HCT116 (cell line): Measurements from ENCODE around the gene SLC35B1. TPM values are rescaled to one million over a fixed set of nuclear protein-coding genes. Genes with fewer than 3 reads are reported as not detected.

Source experiments
- ATAC-seq: fragments of 200-7000 bp; cut with Tn5 transposase; 2 replicates; pipeline ENCODE4 v1.9.1; 2020; ENCODE audit warnings: mild to moderate bottlenecking, moderate library complexity
- BruUV-seq: library from RNA; stranded (reverse); fragments of 400-500 nt; replicated peaks from 2 replicates; lab custom pipeline; 2021; lab: Mats Ljungman, UMichigan
- CTCF ChIA-PET: fragments of 300-600 bp; sonication (Branson Sonifier 250); formaldehyde crosslinking; loops from one replicate; lab custom pipeline; 2021; ENCODE audit warnings: antibody characterized with exemption; lab: Charles Lee
- POLR2A ChIA-PET: fragments of 300-600, 350-600 bp; sonication (Branson Sonifier 250); formaldehyde crosslinking; loops from one replicate; lab custom pipeline; 2021; ENCODE audit warnings: antibody characterized with exemption; lab: Charles Lee
- RAD21 ChIA-PET, 2 experiments: fragments of 300-600 bp; sonication (Branson Sonifier 250); formaldehyde crosslinking; loops; one replicate each; lab custom pipeline; 2023; ENCODE audit warnings: low total read pairs in 2 of 2; ENCODE audit not compliant: uncharacterized antibody in 2 of 2, unreplicated experiment in 2 of 2, low non-redundant PET in 1 of 2; lab: Charles Lee
- DNase-seq: peaks from one replicate; pipeline ENCODE4 v3.0.0-alpha.2; 2010; ENCODE audit warnings: low read depth, low spot score
- H2AFZ ChIP-seq: fragments of 200-600 bp; shearing (Covaris generic), sonication (generic); 2 replicates; pipeline ENCODE4 v1.6.1; 2017; ENCODE audit warnings: low read depth, mixed run types, mixed read lengths, antibody characterized with exemption, low read length; ENCODE audit not compliant: poor library complexity, severe bottlenecking
- H3K27ac ChIP-seq: 2 replicates; pipeline ENCODE4 v1.5.1; 2012; ENCODE audit warnings: low read depth, low read length
- H3K27me3 ChIP-seq: fragments of 200-600 bp; sonication (generic); 2 replicates; pipeline ENCODE4 v1.6.1; 2016; ENCODE audit warnings: mixed run types, low read length, mixed read lengths; ENCODE audit not compliant: insufficient read depth
- H3K36me3 ChIP-seq, 2 experiments: fragments of 200-500 bp in 1 of 2; fragments of 200-600 bp in 1 of 2; sonication (Bioruptor generic) in 1 of 2; sonication (generic) in 1 of 2; 2 replicates each; pipeline versions ENCODE4 v1.5.1 to v1.6.1; 2014 to 2016; ENCODE audit warnings: low read length in 2 of 2, inconsistent platforms in 1 of 2, mixed read lengths in 1 of 2, mixed run types in 1 of 2; ENCODE audit not compliant: insufficient read depth in 2 of 2, control insufficient read depth in 1 of 2
- H3K4me1 ChIP-seq, 2 experiments: fragments of 200-600 bp in 1 of 2; sonication (generic) in 1 of 2; 2 replicates each; pipeline versions ENCODE4 v1.5.1 to v1.6.1; 2012 to 2017; ENCODE audit warnings: low read length in 2 of 2, inconsistent platforms in 1 of 2, mild to moderate bottlenecking in 1 of 2, mixed read lengths in 1 of 2, mixed run types in 1 of 2, moderate library complexity in 1 of 2; ENCODE audit not compliant: insufficient read depth in 2 of 2, control insufficient read depth in 1 of 2
- H3K4me2 ChIP-seq: fragments of 200-600 bp; sonication (generic); 2 replicates; pipeline ENCODE4 v1.6.1; 2017; ENCODE audit warnings: mixed run types, low read length, mixed read lengths
- H3K4me3 ChIP-seq, 2 experiments: fragments of 200-600 bp in 1 of 2; sonication (generic) in 1 of 2; replicated peaks in 1 of 2; 2 replicates each; pipeline ENCODE4 v1.5.1; 2011 to 2016; ENCODE audit warnings: low read length in 2 of 2, control low read depth in 1 of 2, low read depth in 1 of 2, mild to moderate bottlenecking in 1 of 2, mixed read lengths in 1 of 2, mixed run types in 1 of 2
- H3K79me2 ChIP-seq: fragments of 200-600 bp; sonication (generic); 2 replicates; pipeline ENCODE4 v1.6.1; 2017; ENCODE audit warnings: mild to moderate bottlenecking, mixed run types, low read length, moderate library complexity, mixed read lengths; ENCODE audit not compliant: insufficient read depth
- H3K9ac ChIP-seq: fragments of 200-600 bp; sonication (generic); 2 replicates; pipeline ENCODE4 v1.6.1; 2016; ENCODE audit warnings: low read length, mixed read lengths
- H3K9me2 ChIP-seq: fragments of 200-600 bp; sonication (generic), shearing (Covaris generic); 2 replicates; pipeline ENCODE4 v1.6.1; 2017; ENCODE audit warnings: mixed run types, mild to moderate bottlenecking, moderate library complexity; ENCODE audit not compliant: insufficient read depth
- H3K9me3 ChIP-seq, 2 experiments: fragments of 200-500 bp in 1 of 2; fragments of 200-600 bp in 1 of 2; sonication (Bioruptor generic) in 1 of 2; sonication (generic) in 1 of 2; 2 replicates each; pipeline ENCODE4 v1.6.1; 2014 to 2017; ENCODE audit warnings: low read length in 2 of 2, mixed read lengths in 2 of 2, inconsistent platforms in 1 of 2, low read depth in 1 of 2, mild to moderate bottlenecking in 1 of 2, mixed run types in 1 of 2, moderate library complexity in 1 of 2; ENCODE audit not compliant: control insufficient read depth in 1 of 2, insufficient read depth in 1 of 2
- H4K20me1 ChIP-seq: fragments of 200-600 bp; sonication (generic), shearing (Covaris generic); 2 replicates; pipeline ENCODE4 v1.6.1; 2017; ENCODE audit warnings: mixed run types, mild to moderate bottlenecking, moderate library complexity; ENCODE audit not compliant: insufficient read depth
- CBX3 ChIP-seq: IDR thresholded peaks from 2 replicates; pipeline ENCODE4 v1.6.1; 2012; ENCODE audit warnings: low read depth
- EGR1 ChIP-seq: IDR thresholded peaks from 2 replicates; pipeline ENCODE4 v1.6.1; 2012; ENCODE audit warnings: low read depth
- EZH2 ChIP-seq: fragments of 200-600 bp; sonication (generic); IDR thresholded peaks from 2 replicates; pipeline ENCODE4 v1.6.1; 2017; ENCODE audit warnings: antibody characterized with exemption, mixed run types
- EZH2phosphoT487 ChIP-seq: fragments of 200-600 bp; IDR thresholded peaks from 2 replicates; pipeline ENCODE4 v1.6.1; 2018; ENCODE audit warnings: antibody characterized with exemption, borderline replicate concordance
- FOSL1 ChIP-seq: IDR thresholded peaks from 2 replicates; pipeline ENCODE4 v1.6.1; 2012; ENCODE audit warnings: low read depth
- MAX ChIP-seq: IDR thresholded peaks from 2 replicates; pipeline ENCODE4 v1.6.1; 2012
- POLR2A ChIP-seq: IDR thresholded peaks from 2 replicates; pipeline ENCODE4 v1.7.0; 2011; ENCODE audit warnings: borderline replicate concordance; ENCODE audit not compliant: insufficient read depth, insufficient read length; ENCODE audit errors: extremely low read depth
- TCF7L2 ChIP-seq: IDR thresholded peaks from 2 replicates; pipeline ENCODE4 v1.7.0; 2011; ENCODE audit warnings: borderline replicate concordance, inconsistent platforms; ENCODE audit not compliant: insufficient read depth, insufficient read length; ENCODE audit errors: extremely low read depth
- ZBTB33 ChIP-seq: IDR thresholded peaks from 2 replicates; pipeline ENCODE4 v1.6.1; 2011; ENCODE audit warnings: mild to moderate bottlenecking, low read length, moderate library complexity; ENCODE audit not compliant: insufficient replicate concordance; ENCODE audit errors: extremely low read depth
- ZFX ChIP-seq: fragments of 450-650 bp; IDR thresholded peaks from 2 replicates; pipeline ENCODE4 v1.6.1; 2017
- ZNF274 ChIP-seq: fragments of 200-500 bp; sonication (Bioruptor generic); IDR thresholded peaks from 2 replicates; pipeline ENCODE4 v1.6.1; 2014; ENCODE audit warnings: mild to moderate bottlenecking, low read depth, low read length, inconsistent platforms
- intact Hi-C: fragments of 100-400 bp; cut with micrococcal nuclease; formaldehyde crosslinking; loops from 2 replicates; pipeline ENCODE4 v1.10.0; 2022
- total RNA-seq: library from RNA; stranded (reverse); gene quantifications from one replicate; pipeline ENCODE4 v1.2.1, GENCODE V29; 2021; ENCODE audit not compliant: unreplicated experiment

The SLC35B1 gene
- total RNA-seq, 1 experiment from 2014 or later = 87.5 TPM

GRCh38 chr17:49687878-49688491 is 19.8 kb downstream of the SLC35B1 start:
- no peak overlapping the region for H3K27ac ChIP-seq
- no peak overlapping the region for H3K4me2 ChIP-seq
- no peak overlapping the region for H2AFZ ChIP-seq
- H3K4me1 ChIP-seq = no peaks in the 10 kb centered on the region
- H3K36me3 ChIP-seq = no peaks in the 10 kb centered on the region
- intact Hi-C loops = no loop called here
- no peak for DNase-seq
- ATAC-seq = no peak
- no peaks in the 10 kb centered on the region for H3K9me2 ChIP-seq
- ChIA-PET CTCF (interaction anchor here (0.7 to 2.2 kb wide), 4 partner anchors 20 to 120 kb away, joined by 3 to 9 read pairs (median 4); partner anchors contain the start of gene SLC35B1), RAD21 (no interaction called here), POLR2A (no interaction called here)
- BruUV-seq = no TSS peak
- H4K20me1 ChIP-seq = no peaks in the 10 kb centered on the region
- TF ChIP-seq ZFX = no peak
- no peak for TF ChIP-seq TCF7L2
- TF ChIP-seq EZH2phosphoT487 = no peak
- TF ChIP-seq EGR1 = no peak
- no peak for TF ChIP-seq ZBTB33
- TF ChIP-seq FOSL1 = no peak
- no peak for TF ChIP-seq EZH2
- TF ChIP-seq POLR2A = no peak
- TF ChIP-seq MAX = no peak
- TF ChIP-seq ZNF274 = no peak
- no peak for TF ChIP-seq CBX3
- H3K9me3 ChIP-seq = no peaks in the 10 kb centered on the region
- H3K4me3 ChIP-seq = no peak overlapping the region
- H3K9ac ChIP-seq = no peak overlapping the region
- no peaks in the 10 kb centered on the region for H3K27me3 ChIP-seq
- no peaks in the 10 kb centered on the region for H3K79me2 ChIP-seq
